Panc1 (cell line): ENCODE measurements around the gene SH3PXD2B. TPM values are rescaled to one million over a fixed set of nuclear protein-coding genes. Genes with fewer than 3 reads are reported as not detected.

Experiments used
- ATAC-seq: fragments of 200-7000 bp; cut with Tn5 transposase; 2 replicates; pipeline ENCODE4 v1.9.1; 2020; ENCODE audit warnings: mild to moderate bottlenecking, moderate library complexity
- BruUV-seq: library from RNA; stranded (reverse); fragments of 400-500 nt; replicated peaks from 2 replicates; lab custom pipeline; 2021; lab: Mats Ljungman, UMichigan
- CTCF ChIA-PET: fragments of 300-600 bp; sonication (Branson Sonifier 250); formaldehyde crosslinking; loops from one replicate; lab custom pipeline; 2022; ENCODE audit warnings: antibody characterized with exemption; lab: Charles Lee
- POLR2A ChIA-PET: fragments of 300-600 bp; sonication (Branson Sonifier 250); formaldehyde crosslinking; loops from one replicate; lab custom pipeline; 2022; ENCODE audit warnings: antibody characterized with exemption; lab: Charles Lee
- DNase-seq: peaks from one replicate; pipeline ENCODE4 v3.0.0-alpha.2; 2010; ENCODE audit warnings: low read depth, low spot score
- H3K27ac ChIP-seq: 2 replicates; pipeline ENCODE4 v1.5.1; 2011; ENCODE audit warnings: mild to moderate bottlenecking, low read length, inconsistent platforms
- H3K27me3 ChIP-seq: fragments of 200-500 bp; sonication (Bioruptor generic); 2 replicates; pipeline ENCODE4 v1.6.0; 2014; ENCODE audit warnings: low read length, inconsistent platforms; ENCODE audit not compliant: control insufficient read depth, insufficient read depth
- H3K36me3 ChIP-seq: fragments of 200-500 bp; sonication (Bioruptor generic); 2 replicates; pipeline ENCODE4 v1.5.1; 2014; ENCODE audit warnings: inconsistent platforms, mild to moderate bottlenecking, low read length, moderate library complexity; ENCODE audit not compliant: control insufficient read depth, insufficient read depth
- H3K4me1 ChIP-seq: 2 replicates; pipeline ENCODE4 v1.5.1; 2011; ENCODE audit warnings: inconsistent platforms, mild to moderate bottlenecking, low read length, moderate library complexity; ENCODE audit not compliant: control insufficient read depth, insufficient read depth
- H3K4me3 ChIP-seq, 2 experiments: 2 replicates each; pipeline ENCODE4 v1.5.1; 2011 to 2012; ENCODE audit warnings: low read depth in 2 of 2, low read length in 2 of 2, mild to moderate bottlenecking in 2 of 2, inconsistent platforms in 1 of 2, moderate library complexity in 1 of 2
- H3K9me3 ChIP-seq: fragments of 200-500 bp; sonication (Bioruptor generic); 2 replicates; pipeline ENCODE4 v1.5.1; 2014; ENCODE audit warnings: low read depth, mild to moderate bottlenecking, inconsistent platforms, low read length, moderate library complexity; ENCODE audit not compliant: control insufficient read depth, insufficient read depth
- POLR2AphosphoS5 ChIP-seq: IDR thresholded peaks from 2 replicates; pipeline ENCODE4 v1.6.1; 2012; ENCODE audit warnings: mild to moderate bottlenecking, low read depth, low read length, moderate library complexity
- SIN3A ChIP-seq: IDR thresholded peaks from 2 replicates; pipeline ENCODE4 v1.6.1; 2012; ENCODE audit warnings: low read depth, mild to moderate bottlenecking, low read length, moderate library complexity, borderline replicate concordance; ENCODE audit not compliant: insufficient read depth
- TCF7L2 ChIP-seq: IDR thresholded peaks from 2 replicates; pipeline ENCODE4 v1.6.1; 2011; ENCODE audit warnings: mild to moderate bottlenecking, low read depth, low read length, inconsistent platforms
- in situ Hi-C: cut with HindIII; loops from 2 replicates; pipeline ENCODE4 v1.10.0; 2016; ENCODE audit warnings: low sequenced_read_pairs, low pct_unique_long_range_greater_than_20kb
- intact Hi-C: fragments of 100-400 bp; cut with micrococcal nuclease; formaldehyde crosslinking; loops from one replicate; pipeline ENCODE4 v1.10.0; 2022; ENCODE audit not compliant: unreplicated experiment
- total RNA-seq: library from RNA; stranded (reverse); gene quantifications from one replicate; pipeline ENCODE4 v1.2.1, GENCODE V29; 2021; ENCODE audit not compliant: unreplicated experiment
- TF ChIP-seq, protein P1 (sequence below): fragments of 450-650 bp; IDR thresholded peaks from 2 replicates; pipeline ENCODE4 v1.5.1; 2017; ENCODE audit warnings: mild to moderate bottlenecking
- TF ChIP-seq, protein P2 (sequence below), 2 experiments: IDR thresholded peaks; 2 replicates each; pipeline ENCODE4 v1.6.1; 2011 to 2012; ENCODE audit warnings: low read depth in 2 of 2, control low read depth in 1 of 2, low read length in 1 of 2, mild to moderate bottlenecking in 1 of 2, moderate library complexity in 1 of 2; ENCODE audit not compliant: insufficient read depth in 1 of 2

The SH3PXD2B gene
- total RNA-seq, 1 experiment from 2014 or later = 39.7 TPM

DNA sequence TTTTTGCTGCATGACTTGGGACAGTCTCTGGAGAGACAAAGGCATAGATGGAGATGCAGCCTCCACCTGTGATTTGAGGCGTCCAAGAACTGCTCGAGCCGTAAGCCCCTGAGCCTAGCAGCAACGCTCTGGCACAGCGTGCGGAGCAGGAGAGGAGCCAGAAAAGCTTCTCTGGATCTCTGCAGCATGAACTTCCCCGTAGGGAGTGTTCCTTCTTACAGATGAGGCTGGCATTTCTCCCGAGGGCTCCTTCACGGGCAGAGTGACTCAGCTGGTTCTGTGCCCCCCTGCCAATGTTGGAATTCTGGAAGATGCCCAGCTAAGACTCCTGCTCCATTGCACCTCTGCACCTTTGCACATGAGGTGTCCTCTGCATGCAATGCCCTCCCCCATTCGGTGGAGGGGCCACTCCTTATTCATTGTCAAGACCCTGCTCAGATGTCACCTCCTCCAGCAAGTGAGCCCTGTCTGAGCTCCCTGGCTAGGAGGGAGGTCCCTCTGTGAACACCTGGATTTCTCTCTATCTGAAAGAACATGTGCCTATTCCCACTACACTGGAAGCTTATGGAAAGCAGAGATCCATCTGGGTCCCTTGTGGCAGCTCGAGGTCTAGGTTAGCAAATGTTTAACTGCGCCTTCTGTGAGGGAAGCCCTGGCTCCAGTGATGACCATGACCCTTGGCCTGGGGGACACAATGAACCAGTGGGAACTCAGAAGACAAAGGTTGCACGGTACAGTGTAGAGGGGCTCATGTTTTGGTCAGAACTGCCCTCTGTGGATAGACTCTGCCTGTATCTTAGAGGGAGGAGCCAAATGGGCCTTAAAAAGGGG lies 39.6 kb downstream of the SH3PXD2B start:
- Histone ChIP-seq H3K36me3 (no peaks in the 10 kb centered on the region), H3K27me3 (no peaks in the 10 kb centered on the region), H3K4me3 (no peak overlapping the region), H3K9me3 (no peaks in the 10 kb centered on the region), H3K27ac (peak overlapping the region; percentile 18), H3K4me1 (peaks cover 4% of the 10 kb centered on the region; the same call in 1 of the 2 replicates)
- no peak for DNase-seq
- CTCF ChIA-PET = no interaction called here
- POLR2A ChIA-PET = interaction anchor here (0.7 kb wide), 1 partner anchor 407 kb away, joined by 13 read pairs; no protein-coding TSS in a partner anchor
- in situ Hi-C loops = no loop called here
- intact Hi-C loops = no loop called here
- peak; percentile 32; the same call in 1 of the 2 replicates for ATAC-seq
- TF ChIP-seq POLR2AphosphoS5 (no peak), TCF7L2 (no peak), SIN3A (no peak)
- TF ChIP-seq, protein P1, sequence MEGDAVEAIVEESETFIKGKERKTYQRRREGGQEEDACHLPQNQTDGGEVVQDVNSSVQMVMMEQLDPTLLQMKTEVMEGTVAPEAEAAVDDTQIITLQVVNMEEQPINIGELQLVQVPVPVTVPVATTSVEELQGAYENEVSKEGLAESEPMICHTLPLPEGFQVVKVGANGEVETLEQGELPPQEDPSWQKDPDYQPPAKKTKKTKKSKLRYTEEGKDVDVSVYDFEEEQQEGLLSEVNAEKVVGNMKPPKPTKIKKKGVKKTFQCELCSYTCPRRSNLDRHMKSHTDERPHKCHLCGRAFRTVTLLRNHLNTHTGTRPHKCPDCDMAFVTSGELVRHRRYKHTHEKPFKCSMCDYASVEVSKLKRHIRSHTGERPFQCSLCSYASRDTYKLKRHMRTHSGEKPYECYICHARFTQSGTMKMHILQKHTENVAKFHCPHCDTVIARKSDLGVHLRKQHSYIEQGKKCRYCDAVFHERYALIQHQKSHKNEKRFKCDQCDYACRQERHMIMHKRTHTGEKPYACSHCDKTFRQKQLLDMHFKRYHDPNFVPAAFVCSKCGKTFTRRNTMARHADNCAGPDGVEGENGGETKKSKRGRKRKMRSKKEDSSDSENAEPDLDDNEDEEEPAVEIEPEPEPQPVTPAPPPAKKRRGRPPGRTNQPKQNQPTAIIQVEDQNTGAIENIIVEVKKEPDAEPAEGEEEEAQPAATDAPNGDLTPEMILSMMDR = no peak
- TF ChIP-seq, protein P2, sequence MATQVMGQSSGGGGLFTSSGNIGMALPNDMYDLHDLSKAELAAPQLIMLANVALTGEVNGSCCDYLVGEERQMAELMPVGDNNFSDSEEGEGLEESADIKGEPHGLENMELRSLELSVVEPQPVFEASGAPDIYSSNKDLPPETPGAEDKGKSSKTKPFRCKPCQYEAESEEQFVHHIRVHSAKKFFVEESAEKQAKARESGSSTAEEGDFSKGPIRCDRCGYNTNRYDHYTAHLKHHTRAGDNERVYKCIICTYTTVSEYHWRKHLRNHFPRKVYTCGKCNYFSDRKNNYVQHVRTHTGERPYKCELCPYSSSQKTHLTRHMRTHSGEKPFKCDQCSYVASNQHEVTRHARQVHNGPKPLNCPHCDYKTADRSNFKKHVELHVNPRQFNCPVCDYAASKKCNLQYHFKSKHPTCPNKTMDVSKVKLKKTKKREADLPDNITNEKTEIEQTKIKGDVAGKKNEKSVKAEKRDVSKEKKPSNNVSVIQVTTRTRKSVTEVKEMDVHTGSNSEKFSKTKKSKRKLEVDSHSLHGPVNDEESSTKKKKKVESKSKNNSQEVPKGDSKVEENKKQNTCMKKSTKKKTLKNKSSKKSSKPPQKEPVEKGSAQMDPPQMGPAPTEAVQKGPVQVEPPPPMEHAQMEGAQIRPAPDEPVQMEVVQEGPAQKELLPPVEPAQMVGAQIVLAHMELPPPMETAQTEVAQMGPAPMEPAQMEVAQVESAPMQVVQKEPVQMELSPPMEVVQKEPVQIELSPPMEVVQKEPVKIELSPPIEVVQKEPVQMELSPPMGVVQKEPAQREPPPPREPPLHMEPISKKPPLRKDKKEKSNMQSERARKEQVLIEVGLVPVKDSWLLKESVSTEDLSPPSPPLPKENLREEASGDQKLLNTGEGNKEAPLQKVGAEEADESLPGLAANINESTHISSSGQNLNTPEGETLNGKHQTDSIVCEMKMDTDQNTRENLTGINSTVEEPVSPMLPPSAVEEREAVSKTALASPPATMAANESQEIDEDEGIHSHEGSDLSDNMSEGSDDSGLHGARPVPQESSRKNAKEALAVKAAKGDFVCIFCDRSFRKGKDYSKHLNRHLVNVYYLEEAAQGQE (IDR thresholded peaks at IDR 0.05; ENCODE audit: insufficient read depth in 1 of 2, low read depth in 2 of 2, low read length in 1 of 2) = no peak
- BruUV-seq = no TSS peak

DNA sequence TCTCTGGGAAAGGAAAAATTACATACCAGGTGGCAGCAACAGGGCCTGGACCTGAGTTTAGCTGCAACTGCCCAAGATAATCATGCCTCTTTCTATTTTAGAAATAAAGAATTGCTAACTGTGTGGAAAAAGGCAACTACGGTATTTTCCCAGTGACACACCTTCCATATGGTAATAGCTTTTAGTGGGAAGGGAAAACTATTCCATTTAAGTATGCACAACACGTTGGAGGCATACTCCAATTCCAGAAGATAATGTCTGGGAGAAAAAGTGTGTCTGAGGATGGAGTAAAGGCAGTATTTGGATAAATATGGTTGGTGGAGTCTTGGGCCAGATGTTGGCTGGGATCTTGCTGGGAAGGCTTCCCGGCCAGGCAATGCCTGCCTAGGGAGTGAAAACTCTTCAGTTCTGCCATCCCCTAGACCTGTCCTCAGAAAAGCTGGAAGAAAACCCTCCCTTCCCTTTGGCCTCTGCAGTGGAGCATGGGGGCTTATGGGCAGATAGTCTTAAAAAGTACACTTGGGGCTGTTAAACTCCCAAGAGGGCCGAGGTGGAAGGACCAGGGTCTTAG lies 40.6 kb downstream of the SH3PXD2B start:
- no peaks in the 10 kb centered on the region for H3K36me3 ChIP-seq
- no TSS peak for BruUV-seq
- no peak overlapping the region for H3K27ac ChIP-seq
- TF ChIP-seq POLR2AphosphoS5 (no peak), SIN3A (no peak), TCF7L2 (no peak)
- TF ChIP-seq, protein P2 (IDR thresholded peaks at IDR 0.05; ENCODE audit: insufficient read depth in 1 of 2, low read depth in 2 of 2, low read length in 1 of 2) = no peak
- TF ChIP-seq, protein P1 = no peak
- POLR2A ChIA-PET = interaction anchor here (0.6 to 0.7 kb wide), 2 partner anchors 150 to 406 kb away, joined by 5 to 13 read pairs; no protein-coding TSS in a partner anchor
- ATAC-seq (no peak), DNase-seq (no peak)
- peaks cover 4% of the 10 kb centered on the region; the same call in 1 of the 2 replicates for H3K4me1 ChIP-seq
- in situ Hi-C loops = no loop called here
- H3K27me3 ChIP-seq = no peaks in the 10 kb centered on the region
- intact Hi-C loops = no loop called here
- no peaks in the 10 kb centered on the region for H3K9me3 ChIP-seq
- CTCF ChIA-PET = no interaction called here
- H3K4me3 ChIP-seq = no peak overlapping the region
